Fibroblast of skin of back (primary cell): ENCODE results near the gene FKBP9.

ENCODE experiments used
- DNase-seq: peaks from one replicate; pipeline ENCODE4 v3.0.0-alpha.2; 2013

The FKBP9 gene

GRCh38 chr7:33012364-33012763, 55.1 kb downstream of the FKBP9 start:
- DNase-seq: no peak

GRCh38 chr7:33024189-33024757, 67.0 kb downstream of the FKBP9 start:
- no peak for DNase-seq

- no peak for DNase-seq
Measured at GRCh38 chr7:33035776-33036175, 78.5 kb downstream of the FKBP9 start.

GRCh38 chr7:33038639-33039038, 81.4 kb downstream of the FKBP9 start:
- no peak for DNase-seq

- no peak for DNase-seq
Measured at GRCh38 chr7:33039257-33039902, 82.1 kb downstream of the FKBP9 start.

GRCh38 chr7:33039903-33040292, 82.7 kb downstream of the FKBP9 start:
- DNase-seq: no peak

GRCh38 chr7:33040803-33041516, 83.7 kb downstream of the FKBP9 start:
- DNase-seq: no peak

GRCh38 chr7:33041631-33042428, 84.6 kb downstream of the FKBP9 start:
- DNase-seq: no peak

GRCh38 chr7:33043501-33044400, 86.5 kb downstream of the FKBP9 start:
- no peak for DNase-seq

- DNase-seq: no peak
Measured at GRCh38 chr7:33044401-33044718, 87.1 kb downstream of the FKBP9 start.

GRCh38 chr7:33044986-33045385, 87.7 kb downstream of the FKBP9 start:
- DNase-seq: peak; percentile 52

GRCh38 chr7:33048257-33048656, 91.0 kb downstream of the FKBP9 start:
- DNase-seq: no peak

GRCh38 chr7:33048704-33049103, 91.5 kb downstream of the FKBP9 start:
- no peak for DNase-seq

GRCh38 chr7:33050535-33051318, 93.5 kb downstream of the FKBP9 start:
- DNase-seq: peak; percentile 53

GRCh38 chr7:33053721-33054120, 96.5 kb downstream of the FKBP9 start:
- no peak for DNase-seq

GRCh38 chr7:33054261-33054964, 97.2 kb downstream of the FKBP9 start:
- DNase-seq: peak; percentile 27

GRCh38 chr7:33055158-33055557, 97.9 kb downstream of the FKBP9 start:
- DNase-seq: no peak
